ENCODE results near the gene CTRB1.
"Not testable (repeated sequence)": the region's sequence is repeated elsewhere in the genome, so short reads cannot be mapped to it uniquely, and the experiment has no call there.

Gene CTRB1

DNA sequence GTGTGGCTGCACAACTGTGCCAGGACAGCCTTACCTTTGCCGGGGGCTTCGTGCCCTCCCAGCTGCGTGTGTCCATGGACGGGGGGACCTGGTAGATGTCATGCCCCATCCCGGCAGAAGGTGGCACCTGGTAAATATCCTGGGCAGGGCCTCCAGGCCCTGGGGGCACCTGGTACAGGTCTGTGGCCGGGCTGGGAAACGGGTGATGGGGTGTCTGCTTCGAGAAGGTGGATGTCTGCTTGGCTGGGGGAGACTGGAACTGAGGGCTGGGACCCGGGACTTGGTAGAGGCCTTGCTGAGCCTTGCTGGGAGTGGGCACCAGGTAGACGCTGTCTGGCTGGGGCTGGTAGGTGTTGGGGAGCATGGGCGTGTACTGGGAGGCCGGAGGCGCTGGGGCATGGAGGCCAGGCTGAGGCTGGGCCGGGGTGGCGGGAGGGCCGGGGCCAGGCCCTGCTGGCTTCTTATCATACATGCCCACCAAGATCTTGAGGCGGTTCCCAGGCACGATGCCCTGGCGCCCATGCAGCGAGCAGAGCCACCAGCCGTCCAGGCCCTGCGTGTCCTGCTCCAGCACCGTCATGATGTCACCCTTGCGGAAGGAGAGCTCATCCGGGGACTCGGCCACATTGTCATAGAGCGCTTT is 23.8 kb downstream of the CTRB1 start:
- DNase-seq, result not testable (repeated sequence)

DNA sequence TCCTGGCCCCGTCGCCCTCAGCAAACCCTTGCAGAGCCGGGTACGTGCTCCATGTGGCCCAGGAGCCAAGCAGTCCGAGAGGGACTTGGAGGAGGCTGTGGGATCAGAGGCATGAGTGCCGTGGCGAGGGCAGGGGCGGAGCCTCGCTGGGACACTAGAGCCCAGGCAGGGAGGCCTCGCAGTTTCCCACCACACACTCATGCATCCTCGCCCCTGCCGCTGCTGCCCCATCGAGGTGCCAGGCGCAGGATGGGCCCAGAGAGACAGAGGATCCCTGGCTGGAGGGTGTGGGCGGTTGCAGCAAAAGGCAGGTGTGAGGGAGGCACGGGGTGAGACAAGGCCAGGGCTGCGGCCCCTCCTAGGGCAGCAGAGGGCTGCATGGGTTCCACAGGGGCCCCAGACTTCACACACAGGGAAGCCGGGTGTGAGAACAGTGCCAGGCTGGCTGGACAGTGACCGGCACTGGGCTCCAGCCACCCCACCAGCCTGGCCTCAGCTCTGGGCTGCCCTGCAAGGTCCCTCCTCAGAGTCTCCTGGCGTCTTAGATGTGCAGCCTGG is 25.0 kb downstream of the CTRB1 start:
- no peak for DNase-seq

DNA sequence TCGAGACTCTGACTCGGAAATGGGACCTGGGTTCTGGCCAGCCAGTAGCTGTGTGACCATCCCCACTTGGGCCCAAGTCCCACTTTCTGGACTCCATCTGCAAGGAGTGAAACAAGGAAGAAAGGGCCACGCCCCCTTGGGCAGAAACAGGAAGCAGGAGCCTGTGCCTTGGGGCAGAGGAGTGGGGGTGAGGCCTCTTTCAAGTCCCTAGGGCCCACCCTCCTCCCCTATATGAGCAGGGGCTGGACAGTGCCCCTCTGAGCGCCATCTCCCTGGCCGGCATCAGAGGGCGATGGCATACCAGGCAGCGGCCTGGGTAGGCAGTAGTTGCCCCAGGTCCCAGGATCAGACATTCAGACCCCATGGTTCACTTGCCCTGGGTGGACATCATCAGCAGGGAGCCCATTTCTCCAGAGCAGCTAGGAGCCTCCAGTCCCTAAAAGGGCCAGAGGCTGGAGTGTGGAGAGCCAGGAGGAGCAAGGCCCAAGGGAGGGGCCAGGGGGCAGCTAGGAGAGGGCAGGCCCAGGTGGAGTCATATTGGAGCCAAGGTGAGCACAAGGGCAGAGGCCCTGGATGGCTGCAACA is 25.5 kb downstream of the CTRB1 start:
- no peak for DNase-seq

DNA sequence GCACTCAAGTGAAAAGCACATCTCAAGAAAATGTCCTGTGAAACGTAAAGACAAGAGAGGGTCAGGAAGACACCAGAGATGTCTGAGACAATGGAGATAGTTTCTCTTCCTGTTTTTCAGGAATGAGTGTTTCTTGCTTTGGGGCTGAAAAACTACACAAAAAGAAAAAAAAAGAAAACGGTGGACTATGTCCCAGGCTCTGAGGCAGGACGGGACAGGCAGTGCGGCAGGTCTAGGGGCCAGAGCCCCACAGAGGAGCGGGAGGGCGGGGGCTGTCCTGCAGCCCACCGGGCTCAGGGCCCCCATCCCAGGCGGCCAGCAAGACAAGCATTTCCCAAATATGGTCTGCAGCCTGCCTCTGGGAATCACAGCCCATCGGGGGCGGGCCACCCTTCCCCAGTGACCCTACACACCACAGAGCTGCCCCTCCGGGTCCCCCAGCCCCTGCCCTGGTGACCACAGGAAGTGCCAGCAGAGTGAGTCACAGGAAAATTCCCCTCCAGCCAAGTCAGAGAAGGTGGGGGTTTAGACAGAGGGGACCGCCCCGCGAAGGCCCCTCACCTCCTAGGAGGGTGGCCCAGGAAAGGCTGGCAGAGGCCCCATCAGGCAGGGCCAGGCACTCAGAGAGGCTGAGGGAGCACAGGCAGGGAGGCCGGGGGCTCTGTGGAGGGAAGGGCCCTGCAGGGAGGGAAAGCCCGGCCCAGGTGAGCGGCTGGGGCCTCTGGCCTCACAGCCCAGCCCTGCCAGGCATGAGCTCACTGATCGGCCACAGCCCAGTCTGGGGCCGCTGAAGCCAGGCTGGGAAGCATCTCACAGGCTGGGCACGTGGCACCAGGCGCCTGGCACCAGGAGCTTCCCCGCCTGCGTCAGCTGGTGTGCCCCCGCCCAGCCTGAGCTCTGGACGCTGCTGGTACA is 26.3 kb downstream of the CTRB1 start:
- no peak for DNase-seq

DNA sequence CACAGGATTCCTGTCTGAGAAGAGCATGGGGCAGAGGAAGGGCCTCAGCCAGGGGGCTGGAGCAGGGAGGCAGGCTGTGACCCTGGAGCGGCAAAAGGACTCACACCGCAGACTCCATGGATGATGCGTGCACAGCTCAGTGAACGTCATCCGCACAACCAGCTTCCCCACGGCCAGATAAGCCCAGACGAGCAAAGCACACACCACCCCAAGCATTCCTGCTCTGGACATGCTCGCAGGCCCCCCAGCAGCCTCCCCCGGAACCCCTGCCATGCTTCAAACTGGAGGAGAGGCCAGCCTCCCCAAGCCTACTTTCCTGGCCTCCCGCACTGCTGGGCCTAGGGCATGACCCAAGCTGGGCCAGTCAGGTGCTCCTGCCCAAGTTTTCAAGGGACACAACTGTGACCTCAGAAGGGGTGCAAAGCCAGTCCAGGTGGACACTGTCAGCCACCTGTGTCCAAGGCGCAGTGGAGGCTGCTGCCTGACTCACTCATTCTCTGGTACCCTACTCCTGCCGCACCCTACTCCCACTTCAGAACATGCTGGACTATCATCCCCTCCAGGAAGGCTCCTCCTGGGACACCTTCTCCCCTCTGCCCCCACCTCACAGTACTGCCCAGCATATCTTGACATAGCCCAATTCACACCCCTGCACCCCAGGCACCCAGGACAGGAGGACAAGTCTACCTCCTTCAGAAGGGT is 27.9 kb downstream of the CTRB1 start:
- no peak for DNase-seq

DNA sequence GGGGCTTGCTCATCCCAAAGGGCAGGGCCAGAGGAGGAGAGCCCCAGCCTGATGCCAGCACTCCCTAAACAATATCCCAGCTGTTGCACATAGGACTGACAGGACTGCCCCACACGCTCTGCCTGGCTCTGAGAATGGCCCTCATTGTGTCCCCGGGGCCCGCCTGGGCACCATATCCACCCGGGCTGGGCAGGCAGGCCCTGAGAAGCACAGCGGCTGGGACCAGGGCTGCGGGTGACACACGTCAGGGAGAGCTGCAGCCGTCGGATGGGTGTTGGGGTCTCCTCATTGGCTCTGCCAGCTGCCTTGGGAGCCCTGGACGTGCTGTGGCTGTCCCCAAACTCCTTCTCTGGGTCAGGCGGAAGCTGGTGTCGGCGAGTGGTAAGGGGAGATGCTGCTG is 28.5 kb downstream of the CTRB1 start:
- DNase-seq, result no peak

DNA sequence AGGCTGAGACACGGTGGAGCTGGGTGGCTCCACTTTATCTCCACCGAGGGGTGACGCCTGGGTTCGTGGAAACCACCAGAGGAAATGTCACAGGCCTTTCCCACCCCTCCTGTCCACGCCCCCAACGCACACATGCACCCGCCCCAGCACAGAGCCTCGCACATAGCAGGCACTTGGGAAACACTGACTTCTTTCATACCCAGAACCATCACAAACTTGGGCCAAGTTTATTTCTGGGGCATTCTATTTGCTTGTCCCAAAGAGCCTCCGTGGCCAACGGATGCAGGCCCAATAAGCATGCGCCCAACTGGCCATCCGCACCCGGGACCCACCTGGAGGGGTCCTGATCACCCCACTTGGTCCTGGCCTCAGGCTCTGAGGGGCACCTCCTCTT is 29.4 kb downstream of the CTRB1 start:
- no peak for DNase-seq

DNA sequence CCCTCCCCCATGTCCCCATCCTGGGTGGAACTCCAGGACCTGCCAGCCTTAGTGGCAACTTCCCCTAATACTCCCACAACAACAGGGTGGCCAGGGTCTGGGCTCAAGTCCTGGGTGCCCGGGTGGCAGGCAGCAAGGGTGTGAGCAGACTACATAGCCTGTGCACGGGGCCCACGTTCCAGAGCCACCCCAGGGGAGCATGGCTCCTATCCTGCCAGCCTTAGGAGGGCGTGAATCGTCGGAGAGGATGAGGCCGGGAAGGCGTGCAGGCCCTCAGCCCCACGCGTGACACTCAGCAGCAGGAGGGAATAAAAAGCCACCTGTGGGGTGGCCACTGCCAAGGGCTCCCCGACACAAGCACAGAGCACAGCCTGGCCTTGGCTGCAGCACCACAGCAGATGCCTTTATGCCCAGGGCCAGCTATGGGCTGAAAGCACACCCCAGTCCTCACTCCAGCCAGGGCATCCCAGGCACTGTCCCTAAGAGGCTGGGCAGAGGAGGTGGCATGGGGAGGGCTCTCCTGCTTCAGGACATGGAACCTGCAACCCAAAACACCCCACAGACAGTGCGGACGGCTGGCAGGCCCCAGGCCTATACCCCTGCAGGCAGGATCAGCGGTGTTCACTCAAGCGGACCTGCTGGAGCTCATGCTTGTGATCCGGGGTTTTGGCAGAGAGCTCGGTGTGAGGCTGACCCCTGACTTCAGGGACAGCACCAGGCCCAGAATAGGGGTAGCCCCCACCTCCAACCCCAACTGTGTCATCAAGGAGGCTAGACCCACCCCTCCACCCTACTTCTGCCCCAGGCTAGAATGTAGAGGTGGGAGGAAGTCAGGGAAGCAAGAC is 30.0 kb downstream of the CTRB1 start:
- no peak for DNase-seq

DNA sequence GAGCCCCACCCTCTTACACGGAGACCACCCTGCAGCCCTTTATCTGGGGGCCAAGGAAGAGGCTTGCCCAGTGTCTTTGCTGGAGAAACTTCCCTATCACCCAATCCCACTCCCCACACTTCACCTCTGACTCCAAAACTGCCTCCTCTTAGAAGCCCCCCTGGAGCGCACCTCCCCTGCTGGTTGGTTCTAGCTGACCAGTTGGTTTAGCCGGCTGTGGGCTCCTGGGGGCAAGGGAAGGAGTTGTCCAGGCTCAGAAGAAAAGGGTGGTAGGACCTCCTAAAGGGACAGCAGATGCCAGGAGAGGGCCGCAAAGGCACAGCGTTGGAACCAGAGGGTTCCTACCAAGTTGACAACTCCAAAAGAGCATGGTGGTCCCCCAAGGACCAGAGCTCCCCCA is 30.7 kb downstream of the CTRB1 start:
- DNase-seq, result no peak

DNA sequence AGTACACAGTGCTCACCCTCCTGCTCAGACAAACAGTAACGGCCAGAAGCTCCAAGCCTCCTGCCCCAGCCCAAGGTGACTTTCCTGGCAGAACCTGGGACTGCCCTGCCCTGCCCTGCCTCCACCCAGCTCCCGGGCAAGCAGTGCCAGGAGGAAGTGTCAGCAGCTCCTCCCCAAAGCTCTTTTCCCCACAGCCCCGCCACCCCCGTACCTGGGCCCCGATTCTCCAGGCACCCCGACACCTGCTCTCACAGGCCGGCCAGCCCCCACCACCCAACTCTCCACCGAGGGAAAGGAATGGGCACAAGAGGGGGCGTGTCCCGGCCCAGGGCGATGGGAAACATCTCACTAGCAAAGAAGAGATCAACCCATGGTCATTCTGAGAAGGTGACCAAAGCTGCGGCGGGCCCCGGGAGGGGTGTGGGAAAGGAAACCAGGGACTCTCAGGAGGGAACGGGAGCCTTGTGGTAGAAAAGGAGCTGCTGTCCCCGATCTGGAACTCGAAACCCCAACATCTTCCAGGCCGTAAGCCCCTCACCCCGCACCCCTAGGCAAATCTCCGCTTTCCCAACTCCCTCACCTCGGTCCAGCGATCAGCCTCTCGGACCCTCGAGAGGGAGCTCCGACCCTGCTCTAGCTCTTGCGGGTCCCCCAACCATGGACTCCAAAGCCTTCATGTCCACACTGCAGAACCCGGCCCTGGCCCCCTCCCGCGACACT is 31.5 kb downstream of the CTRB1 start:
- no peak for DNase-seq

DNA sequence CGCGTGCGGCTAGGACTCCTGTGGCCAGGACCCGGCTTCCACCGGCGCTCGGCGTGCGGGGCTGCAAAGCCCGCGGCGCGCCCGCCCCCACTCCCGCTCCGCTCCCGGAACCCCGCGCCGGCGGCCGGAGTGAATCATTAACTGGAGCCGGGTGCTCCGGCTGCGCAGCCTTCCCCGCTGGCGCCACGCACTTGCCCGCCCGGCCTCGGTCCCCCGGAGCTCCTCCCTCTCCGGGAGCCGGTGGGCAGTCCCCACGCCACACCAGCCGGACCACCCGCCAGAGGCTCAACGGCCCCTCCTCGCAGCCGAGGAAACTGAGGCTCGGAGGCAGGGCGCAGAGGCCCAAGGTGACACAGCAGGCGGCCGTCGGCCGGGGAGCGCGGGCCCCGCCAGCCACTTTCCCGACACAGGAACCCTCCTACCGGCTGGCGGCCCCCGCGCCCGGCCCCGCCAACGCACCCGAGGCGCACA is 32.1 kb downstream of the CTRB1 start:
- no peak for DNase-seq

DNA sequence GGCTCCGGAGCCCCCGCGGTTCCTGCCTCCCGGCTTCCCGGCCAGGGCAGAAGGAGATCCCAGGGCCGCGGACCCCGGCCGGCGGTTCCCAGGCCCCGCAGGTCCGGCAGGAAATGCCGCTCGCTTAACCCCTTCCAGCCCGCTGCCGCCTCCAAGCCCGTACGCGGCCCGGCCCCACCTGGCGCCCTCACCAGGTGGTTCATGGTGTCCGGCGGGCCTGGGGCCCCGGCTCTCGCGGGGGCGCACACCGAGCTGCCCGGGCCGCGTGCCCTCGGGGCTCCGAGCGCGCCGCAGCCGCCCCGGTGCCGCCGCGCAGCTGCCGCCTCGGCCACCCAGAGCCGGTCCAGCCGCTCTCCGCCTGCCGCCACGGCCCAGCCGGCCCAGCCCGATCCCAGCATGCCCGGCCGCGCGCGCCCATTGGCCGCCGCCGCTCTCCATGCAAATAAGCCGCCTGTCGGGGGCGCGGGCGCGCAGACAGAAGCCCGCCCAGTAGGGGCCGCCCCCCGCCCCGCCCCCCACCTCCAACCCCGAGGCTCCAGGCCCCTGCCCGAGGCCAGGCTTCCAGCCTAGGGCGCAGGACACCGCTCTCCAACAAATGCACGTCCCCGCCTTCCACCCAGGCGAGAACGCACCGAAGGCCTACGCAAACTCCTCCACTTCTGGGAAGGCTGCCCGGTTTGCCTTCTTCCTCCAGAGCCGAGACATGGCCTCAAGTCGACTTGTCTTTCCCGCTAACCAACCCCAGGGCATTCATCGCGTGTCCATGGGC is 32.7 kb downstream of the CTRB1 start, which contains the start of gene BCAR1:
Gene BCAR1, minus strand, starts transcription at position 345 of the 769 bp plus-strand sequence. Its CDS starts 142 bp downstream, at position 203.
- peak; percentile 44 for DNase-seq

DNA sequence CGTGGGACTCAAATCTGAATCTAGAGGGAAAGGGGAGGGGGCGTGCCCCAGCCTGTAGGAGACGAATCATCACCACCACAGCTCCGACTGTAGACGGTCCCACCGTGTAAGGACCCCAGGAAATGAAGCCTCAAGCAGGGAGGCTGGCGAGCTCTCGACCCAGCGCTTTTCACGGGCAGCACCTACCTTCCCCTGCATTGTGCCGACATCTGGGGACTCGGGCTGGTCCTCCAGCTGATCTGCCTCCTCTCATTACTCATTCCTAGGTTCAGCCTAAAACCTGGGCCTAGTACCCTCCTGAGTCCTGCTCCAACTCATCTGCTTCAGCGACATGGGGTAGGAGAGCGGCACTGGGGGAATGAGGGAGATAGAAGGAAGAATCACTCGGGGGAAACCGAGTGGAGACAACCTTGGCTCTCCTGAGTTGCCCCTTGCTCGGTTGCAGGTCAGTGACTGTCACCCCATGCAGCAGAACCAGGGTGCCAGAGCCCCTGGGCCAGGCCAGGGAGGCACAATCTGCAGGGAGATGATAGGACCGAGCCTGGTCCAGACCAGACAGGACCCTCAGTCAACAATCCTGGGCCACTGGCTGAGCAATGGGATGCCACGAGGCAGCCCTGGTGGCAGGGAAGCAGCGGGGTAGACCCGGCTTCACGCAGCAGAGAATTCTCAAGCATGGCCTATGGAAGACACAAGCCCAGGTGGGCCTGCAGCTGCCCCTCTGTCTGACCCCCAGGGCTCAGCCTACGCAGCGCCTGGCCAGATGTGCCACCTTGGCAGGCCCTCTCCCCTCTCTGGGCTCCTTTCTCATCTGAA is 33.5 kb downstream of the CTRB1 start:
- no peak for DNase-seq

DNA sequence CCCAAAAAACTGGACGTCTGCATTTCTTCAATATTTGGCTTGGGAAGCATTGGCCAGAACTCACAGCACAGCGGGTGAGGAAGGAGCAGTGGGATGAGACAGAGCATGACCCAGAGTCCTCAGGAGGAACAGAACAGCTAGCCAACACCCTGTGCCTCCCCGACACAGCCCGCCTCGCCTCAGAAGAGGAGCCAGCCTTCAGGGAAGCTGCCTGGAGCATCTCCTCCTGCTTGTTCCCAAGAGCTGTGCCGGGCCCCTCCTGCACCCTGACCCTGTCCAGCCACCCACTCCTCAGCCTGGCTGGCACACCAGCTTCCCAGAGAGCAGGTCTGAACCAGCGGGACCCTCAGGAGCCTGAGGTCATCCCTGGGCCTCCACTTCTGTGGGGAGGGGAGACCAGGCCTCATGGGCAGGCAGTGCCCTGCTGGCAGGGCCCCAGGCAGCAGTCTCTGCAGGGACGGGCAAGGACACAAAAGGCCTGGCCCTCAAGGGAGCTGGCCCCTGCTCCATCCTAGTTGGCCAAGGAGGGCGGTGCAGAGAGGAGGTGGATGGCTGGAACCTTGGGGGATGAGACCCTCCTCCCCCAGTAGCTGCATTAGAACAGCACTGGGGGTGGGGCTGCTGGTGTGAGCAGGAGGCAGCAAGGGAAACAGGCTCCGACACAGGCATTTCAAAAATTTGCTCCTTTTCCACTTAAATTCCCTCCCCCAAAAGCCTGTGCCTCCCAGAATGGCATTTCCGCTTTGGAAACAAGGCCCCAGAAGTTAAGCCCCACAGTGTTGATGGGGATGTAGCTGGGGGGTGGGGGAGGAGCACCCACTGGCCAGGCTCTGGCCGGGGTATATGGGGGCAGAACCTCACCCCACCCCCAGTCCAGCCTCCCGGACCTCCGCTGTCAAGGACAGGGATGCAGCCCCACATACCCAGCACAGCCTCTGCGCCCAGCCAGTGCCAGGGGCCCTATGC is 34.4 kb downstream of the CTRB1 start:
- DNase-seq, result no peak

DNA sequence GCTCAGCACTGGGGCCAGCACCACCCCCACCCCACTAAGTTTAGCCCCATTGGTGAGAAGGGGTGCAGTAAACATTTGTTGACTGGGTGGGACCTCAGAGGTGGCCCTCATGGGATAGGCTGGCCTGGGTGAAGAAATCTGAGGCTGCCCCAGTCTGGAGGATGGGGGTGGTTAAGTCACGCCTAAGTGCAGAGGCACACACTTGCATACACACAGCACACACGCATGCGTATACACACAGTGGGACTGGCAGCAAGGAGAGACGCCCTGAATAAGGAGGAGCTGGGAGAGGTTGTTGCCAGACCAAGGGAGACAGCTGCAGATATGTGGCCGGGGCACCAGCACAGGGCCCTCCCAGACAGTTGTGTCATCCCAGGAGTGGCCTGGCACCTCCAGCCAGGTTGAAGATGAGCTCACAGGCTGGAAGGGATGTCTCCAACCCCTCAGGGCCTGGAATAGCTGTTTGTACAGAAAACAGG is 35.6 kb downstream of the CTRB1 start:
- DNase-seq, result no peak

DNA sequence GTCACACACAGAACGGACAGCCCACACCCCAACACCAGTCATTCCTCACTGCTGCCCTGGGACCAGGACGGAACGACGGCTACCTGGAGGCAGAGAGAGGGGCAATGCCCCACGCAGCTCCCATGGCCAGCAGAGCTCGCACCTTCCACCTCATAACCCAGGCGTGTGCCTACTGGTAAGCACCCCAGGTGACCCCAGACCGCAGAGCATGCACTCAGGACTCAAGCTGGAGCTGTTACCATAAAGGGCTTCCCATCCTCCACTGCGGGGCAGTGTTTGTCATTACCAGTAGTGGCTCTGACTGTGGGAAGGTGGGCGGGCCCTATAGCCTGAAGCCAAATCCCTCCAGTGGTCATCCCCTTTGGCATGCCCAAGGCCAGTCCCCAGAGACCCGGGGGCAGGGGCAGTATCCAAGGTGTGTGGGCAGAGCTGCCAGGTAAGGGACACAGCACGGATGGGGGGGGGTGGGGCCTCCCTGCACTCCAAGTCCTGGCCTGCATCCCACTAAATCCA is 37.3 kb downstream of the CTRB1 start:
- DNase-seq, result no peak

DNA sequence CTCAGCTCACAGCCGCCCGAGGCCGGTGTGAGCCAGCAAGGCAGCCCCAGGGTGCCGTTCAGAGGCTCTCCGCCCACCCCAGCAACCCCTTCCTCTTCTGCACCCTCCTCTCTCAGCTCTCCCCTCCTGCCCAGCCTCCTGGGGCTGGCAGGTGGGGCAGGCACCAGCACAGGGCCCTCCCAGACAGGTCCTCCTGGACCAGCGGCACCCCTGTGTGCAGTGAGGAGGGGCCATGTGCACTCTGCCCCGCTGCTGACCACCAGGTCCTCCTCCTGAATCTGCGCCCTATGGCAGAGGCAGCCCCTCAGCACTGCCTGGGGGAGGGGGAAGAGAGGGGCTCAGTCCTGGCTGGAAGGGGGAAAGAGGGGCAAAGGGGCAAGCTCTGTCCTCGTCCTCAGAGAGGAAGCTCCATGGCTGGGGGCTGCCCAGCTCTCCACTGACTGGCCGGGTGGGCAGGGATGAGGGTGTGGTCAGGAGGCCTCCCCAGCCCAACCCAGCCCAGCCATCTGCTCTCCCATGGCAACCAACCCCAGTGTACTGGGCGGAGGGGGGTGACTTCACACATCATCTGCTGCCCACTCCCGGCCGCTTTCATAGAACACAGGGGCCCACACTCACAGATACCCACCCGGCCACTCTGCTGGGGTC is 38.0 kb downstream of the CTRB1 start:
- DNase-seq, result no peak
